GM19467 (cell line): ENCODE data around the gene LCE2C.
"Not testable (repeated sequence)": the region's sequence is repeated elsewhere in the genome, so short reads cannot be mapped to it uniquely, and the experiment has no call there.

Source experiments
- ATAC-seq: cut with Tn5 transposase; IDR thresholded peaks from one replicate; pipeline ENCODE4 v1.9.1; 2021; ENCODE audit warnings: mild to moderate bottlenecking, moderate library complexity; ENCODE audit not compliant: unreplicated experiment

LCE2C gene, protein sequence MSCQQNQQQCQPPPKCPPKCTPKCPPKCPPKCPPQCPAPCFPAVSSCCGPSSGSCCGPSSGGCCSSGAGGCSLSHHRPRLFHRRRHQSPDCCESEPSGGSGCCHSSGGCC

DNA sequence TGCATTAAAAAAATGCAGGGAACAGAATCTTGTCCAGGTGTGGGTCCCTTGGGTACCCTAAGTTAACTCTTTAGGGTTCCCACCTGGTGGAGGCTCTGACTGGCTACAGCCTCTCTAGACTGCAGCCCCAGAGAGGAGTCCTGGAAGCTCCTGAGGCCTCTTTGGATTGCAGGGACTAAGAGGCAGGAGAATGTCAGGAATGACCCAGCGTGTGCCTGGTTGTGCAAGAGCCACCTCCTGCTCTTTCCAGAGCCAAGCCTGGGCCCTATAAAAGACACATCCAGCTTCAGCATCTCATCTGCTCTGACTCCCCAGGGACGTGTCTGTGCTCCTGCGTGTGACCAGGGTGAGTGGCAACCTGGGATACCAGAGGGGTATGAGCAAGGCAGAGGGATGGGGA, at the start of gene LCE2C:
TSS of gene LCE2C (plus strand) at position 297 of the 400 bp plus-strand sequence. CDS start 737 bp downstream, outside the sequence.
- ATAC-seq, result not testable (repeated sequence)

GRCh38 chr1:152626744-152627143, 48.3 kb upstream of the LCE2C start:
- ATAC-seq, result no peak

DNA sequence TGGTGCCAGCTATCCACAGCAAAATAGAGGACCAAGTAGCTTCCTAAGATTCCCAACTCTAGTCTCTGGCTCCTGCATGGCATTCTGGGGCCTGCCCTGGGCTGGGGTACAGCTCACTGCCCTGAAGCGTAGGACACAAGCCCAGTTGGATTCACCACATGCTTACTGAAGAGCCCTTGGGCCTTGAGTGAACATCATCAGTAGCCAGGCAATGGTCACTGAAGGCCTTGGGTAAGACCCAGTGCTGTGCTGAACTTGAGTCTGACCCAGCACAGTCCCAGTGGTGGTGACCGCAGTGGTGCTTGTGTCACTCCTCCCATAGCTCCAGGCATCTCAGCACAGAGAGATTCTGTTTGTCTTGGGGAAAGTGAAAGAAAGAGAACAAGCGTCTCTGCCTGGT, 44.5 kb upstream of the LCE2C start:
- no peak for ATAC-seq

- no peak for ATAC-seq
Observed at GRCh38 chr1:152640351-152640750, 34.7 kb upstream of the LCE2C start.

GRCh38 chr1:152643945-152644344, 31.1 kb upstream of the LCE2C start:
- ATAC-seq, result no peak

DNA sequence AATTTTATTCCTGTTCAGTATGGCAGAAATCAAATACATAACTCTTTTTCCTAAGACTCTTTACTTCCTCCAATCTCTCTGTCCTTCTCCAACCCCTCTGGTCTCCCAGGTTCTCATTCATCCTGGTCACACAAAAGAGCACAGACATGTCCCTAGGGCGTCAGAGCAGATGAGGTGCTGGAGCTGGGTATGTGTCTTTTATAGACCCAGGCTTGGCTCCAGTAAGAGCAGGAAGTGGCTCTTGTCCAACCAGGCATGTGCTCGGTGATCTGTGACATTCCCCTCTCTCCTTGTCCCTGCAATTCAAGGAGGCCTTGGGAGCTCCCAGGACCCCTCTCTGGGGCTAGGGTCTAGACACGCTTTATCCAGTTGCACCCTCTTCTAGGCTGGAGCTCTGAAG, 29.9 kb upstream of the LCE2C start:
- no peak for ATAC-seq

- no peak for ATAC-seq
Observed at GRCh38 chr1:152646656-152647055, 28.4 kb upstream of the LCE2C start.

GRCh38 chr1:152654110-152654509, 21.0 kb upstream of the LCE2C start:
- ATAC-seq, result no peak

- ATAC-seq, result no peak
Observed at GRCh38 chr1:152656459-152656858, 18.6 kb upstream of the LCE2C start.

GRCh38 chr1:152657677-152658076, 17.4 kb upstream of the LCE2C start:
- no peak for ATAC-seq

GRCh38 chr1:152658649-152659048, 16.4 kb upstream of the LCE2C start:
- no peak for ATAC-seq

- no peak for ATAC-seq
Observed at GRCh38 chr1:152663098-152663497, 12.0 kb upstream of the LCE2C start, which contains the start of gene LCE2D. TSS of gene LCE2D (plus strand) at chr1:152663380. CDS start at chr1:152664106, 726 bp downstream.

- not testable (repeated sequence) for ATAC-seq
Observed at GRCh38 chr1:152666171-152666570, 8.9 kb upstream of the LCE2C start.

- ATAC-seq, result no peak
Observed at GRCh38 chr1:152667648-152668047, 7.4 kb upstream of the LCE2C start.

GRCh38 chr1:152673016-152673415, 2.1 kb upstream of the LCE2C start:
- no peak for ATAC-seq

DNA sequence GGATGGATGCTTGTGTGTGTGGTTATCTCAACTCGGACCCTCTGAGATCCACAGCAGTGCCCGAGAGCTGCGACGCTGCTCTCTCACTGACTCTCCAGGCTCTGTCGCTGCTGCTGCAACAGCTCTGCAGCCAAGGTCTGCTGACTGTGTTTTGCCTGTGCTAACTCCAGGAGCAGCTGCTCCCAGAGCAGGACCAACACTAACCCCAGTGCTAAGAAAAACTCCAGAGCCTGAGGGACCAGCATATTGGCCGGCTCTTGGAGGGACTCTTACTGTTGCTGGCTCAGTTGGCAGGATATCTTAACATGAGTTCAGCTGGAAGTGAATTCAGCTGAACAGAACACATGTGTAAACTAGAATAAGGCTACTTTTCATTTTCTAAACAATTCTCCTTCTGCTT, 4.4 kb downstream of the LCE2C start:
- no peak for ATAC-seq

DNA sequence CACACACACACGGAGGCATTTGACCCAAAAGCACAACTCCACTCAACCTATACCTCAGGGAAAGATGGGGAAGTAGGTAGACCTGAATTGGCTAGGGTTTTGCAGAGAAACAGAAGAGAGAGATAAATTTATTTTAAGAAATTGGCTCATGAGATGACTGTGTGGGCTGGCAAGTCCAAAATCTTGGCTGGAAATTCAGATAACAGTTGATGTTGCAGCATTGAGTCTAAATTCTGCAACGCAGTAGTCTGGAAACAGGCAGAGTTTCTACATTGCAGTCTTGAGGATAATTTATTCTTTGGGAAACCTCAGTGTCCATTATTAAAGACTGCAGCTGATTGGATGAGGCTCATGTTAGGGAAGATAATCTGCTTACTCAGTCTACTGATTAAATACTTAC, 6.5 kb downstream of the LCE2C start:
- no peak for ATAC-seq

DNA sequence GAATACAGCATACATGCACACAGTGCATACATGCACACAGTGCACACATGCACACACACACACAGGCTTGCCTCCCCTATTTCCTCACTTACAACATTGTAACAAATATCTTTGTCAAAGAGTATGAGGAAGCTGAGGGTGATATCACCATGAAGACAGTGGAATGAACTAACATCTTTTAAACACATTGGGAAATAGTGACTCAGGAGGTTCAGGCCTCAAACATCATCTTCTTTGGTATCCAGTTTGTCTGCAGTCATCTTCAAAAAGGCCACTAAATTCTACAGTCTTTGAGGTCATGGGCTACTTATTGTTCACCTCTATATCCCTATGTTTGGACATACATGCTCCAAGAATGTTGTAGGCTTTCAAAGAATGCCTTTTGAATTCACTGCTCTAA, 8.8 kb downstream of the LCE2C start:
- ATAC-seq, result no peak

DNA sequence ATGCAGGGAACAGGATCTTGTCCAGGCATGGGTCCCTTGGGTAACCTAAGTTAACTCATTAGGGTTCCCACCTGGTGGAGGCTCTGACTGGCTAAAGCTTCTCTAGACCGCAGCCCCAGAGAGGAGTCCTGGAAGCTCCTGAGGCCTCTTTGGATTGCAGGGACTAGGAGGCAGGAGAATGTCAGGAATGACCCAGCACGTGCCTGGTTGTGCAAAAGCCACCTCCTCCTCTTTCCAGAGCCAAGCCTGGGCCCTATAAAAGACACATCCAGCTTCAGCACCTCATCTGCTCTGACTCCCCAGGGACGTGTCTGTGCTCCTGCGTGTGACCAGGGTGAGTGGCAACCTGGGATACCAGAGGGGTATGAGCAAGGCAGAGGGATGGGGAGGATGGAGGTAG, 10.7 kb downstream of the LCE2C start, which contains the start of gene LCE2B:
TSS of gene LCE2B (plus strand) at position 301 of the 400 bp plus-strand sequence. CDS start 721 bp downstream, outside the sequence.
- not testable (repeated sequence) for ATAC-seq

DNA sequence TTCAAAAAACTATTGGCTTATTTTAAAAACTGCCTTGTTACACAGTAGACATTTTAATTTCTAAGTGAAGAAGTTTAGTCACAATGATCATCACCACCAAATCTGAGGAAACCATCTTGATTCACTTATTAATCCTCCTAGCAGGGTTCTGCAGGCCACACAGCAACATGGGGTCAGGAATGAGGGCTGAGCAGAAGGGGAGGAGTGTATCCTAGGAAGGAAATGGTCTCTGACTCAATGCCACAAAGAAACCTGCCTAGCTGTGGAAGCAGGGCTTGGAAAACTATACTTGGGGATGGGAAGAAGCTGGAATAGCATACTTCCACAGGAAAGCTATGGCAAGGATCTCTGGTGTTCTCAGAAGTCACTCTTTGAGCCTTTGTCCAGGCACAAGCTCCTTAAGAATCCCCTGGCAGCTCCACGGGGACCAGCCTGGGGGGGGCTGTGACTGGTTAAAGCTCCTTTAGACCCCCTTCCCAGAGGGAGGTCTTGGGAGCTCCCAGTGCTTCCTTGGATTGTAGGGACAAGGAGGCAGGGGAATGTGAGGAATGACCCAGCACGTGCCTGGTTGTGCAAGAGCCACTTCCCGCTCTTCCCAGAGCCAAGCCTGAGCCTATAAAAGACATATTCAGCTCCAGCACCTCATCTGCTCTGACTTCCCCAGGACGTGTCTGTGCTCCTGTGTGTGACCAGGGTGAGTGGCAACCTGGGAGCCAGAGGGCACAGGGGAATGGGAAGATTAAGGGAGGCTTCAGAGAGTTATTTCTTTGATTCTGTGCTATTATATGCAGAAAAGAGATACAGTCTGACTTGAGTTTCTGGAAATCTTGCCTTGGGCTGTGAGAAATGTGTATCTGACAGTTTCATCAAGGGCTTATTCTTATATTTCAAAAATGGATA, 22.9 kb downstream of the LCE2C start, which contains the start of gene LCE2A:
TSS of gene LCE2A (plus strand) at position 645 of the 900 bp plus-strand sequence. CDS start 557 bp downstream, outside the sequence.
- ATAC-seq, result no peak

DNA sequence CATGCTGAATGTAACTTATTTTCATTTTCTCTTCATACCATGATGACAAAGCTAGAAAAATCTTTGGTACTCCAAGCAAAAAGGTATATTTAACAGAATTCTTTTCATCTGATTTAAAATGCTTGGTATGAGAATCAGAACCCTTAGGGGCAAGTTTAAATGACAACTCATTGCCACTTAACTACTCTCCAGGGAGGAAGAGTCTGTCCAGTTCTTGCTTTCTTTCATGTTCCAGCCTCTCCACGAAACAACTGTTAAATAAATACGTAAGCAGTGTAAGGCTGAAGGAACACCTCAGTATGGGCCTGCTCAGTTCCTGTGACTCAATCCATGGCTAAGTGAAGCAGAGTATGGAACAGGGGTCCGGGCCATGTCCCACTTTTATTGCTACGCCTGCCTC, 24.7 kb downstream of the LCE2C start:
- no peak for ATAC-seq

DNA sequence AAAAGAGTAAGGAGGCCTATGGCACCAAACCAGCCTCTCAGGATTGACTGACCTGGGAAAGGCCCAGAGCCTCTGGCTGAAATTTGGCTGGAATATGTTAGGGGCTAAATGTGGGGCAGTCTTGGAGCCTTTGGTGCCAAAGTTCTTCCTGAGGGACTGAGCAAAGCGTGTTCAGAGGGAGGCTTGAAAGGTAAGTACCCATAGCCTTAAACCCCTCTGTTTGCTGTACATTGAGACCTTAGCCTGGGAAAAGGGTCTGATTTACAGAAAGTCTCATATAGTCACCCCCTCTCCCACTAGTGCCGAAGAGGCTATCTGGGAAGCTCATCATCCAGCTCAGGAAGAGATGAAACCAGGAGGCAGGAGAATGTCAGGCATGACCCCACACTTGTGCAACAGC, 32.8 kb downstream of the LCE2C start, which contains the start of gene LCE4A:
TSS of gene LCE4A (plus strand) at position 301 of the 400 bp plus-strand sequence. CDS start 916 bp downstream, outside the sequence.
- ATAC-seq, result no peak
